Activated CD4-positive, alpha-beta T cell treated with anti-CD3 and anti-CD28 coated beads for 1 hour (primary cell): ENCODE results near the gene GCM1.

Source experiments
- DNase-seq: peaks from one replicate; pipeline ENCODE4 v3.0.0-alpha.2; 2020

Gene GCM1

DNA sequence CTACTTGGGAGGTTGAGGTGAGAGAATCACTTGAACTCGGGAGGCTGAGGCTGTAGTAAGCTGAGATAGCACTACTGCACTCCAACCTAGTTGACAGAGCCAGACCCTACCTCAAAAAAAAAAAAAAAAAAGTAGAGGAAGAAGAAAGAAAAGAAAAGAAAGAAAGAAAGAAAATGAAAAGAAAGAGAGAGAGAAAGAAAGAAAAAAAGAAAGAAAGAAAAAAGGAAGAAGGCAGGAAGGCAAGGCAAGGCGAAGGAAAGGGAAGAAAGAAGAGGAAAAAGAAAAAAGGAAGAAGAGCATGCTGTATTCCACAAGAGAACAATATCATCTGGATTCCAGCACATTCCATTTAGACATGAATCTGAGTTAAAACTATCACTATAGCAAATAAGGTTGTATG, 3.8 kb downstream of the GCM1 start:
- DNase-seq, result no peak

DNA sequence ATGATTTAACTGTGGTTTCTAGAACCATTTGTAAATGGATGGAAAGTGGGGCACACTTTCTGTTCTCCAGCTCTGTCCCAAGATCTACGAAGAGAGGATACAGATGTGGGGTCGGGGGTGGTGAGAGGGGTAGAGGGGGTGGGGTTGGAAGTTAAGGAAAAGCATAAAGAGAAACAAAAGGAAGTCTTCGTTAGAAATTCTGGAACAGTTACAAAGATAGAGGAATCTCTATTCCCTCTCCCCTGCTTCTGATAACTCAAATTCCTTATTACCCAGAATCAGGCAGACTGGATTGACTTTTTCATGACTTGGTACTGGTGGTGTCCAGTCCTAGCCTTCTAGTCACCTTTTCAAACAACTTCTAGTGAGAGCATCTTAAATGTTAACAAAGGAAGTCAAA, 4.9 kb downstream of the GCM1 start:
- DNase-seq, result no peak

DNA sequence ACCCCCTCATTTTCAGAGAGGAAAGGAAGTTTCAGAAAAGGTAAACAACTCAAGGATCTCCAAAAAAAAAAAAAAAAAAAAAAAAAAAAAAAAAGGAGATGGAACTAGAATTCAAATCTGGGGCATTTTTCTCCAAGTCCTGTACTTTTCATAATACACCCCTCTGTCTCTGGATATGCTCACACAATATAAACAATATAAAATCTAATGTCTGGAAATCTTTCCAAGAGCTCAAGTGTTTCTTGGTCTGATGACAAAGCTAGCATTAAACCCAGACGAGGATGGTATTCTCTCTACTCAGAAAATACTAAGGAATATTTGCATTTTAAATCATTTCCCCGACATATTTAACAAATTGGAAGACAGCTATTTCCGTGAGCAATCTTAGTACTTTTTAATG, 5.8 kb downstream of the GCM1 start:
- DNase-seq, result no peak

- DNase-seq, result no peak
These were observed 8.7 kb downstream of the GCM1 start for GRCh38 chr6:53139841-53140413.

DNA sequence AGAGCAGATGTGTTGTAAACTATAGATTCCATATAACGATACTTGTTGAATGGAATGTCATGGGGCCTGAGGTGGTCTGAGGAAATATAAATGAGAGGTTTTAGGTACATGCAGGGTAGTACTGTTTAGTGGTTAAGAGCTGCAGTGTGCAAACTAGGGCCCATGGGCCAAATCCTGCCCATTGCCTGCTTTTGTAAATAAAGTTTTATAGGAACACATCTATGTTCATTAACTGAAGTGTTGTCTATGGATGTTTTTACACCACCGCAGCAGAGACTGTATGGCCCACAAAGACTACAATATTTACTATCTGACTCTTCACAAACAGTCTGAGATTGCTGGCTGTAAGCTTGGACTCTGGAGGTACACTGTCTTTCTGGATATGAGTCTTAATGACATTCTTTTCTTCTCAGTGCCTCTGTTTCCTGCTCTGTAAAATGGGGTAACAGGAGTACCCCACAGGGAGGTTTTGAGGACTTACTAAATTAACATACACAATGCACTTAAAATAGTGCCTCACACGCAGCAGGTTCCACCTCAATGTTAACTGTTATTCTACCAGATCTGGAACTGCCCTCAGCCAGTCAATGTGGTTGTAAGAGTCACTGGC, 12.5 kb downstream of the GCM1 start:
- no peak for DNase-seq

GRCh38 chr6:53134601-53135235, 13.9 kb downstream of the GCM1 start:
- no peak for DNase-seq

- no peak for DNase-seq
These were observed 14.7 kb downstream of the GCM1 start for GRCh38 chr6:53133961-53134360.

DNA sequence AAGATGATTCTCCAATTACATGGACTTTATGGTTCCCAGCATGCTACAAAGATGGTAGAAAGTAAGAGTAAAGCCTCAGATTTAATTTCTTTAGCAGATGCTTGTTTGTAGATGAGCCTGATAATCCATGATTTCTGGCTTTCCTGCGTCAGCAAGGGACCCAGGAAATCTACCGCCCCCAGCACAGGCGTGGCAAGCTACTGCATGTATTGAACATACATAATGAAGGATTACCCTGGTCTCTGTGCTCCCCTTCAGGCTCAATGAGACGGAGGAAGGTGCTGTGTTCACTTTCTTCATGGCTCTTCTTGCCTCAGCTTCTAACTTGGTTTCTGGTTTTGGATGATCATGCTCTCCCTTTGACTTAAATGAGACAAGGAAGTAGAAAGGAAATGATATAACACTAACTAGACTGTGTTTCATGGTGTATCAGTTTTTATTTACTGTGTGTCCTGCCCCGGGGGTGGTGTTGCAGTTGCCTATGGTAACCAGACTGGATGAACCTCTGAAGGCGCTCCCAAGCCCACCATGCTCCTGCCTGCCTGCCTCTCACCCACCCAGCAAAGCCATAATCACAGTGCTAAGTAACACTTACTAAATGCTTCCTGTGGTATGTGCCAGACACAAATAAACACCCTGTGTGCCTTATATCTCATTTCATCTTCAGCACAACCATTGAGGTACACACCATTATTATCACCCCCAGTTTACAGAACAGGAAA, 17.9 kb downstream of the GCM1 start:
- DNase-seq, result no peak

- no peak for DNase-seq
These were observed 19.8 kb downstream of the GCM1 start for GRCh38 chr6:53128842-53129241.

- no peak for DNase-seq
These were observed 23.4 kb downstream of the GCM1 start for GRCh38 chr6:53125276-53125675.

DNA sequence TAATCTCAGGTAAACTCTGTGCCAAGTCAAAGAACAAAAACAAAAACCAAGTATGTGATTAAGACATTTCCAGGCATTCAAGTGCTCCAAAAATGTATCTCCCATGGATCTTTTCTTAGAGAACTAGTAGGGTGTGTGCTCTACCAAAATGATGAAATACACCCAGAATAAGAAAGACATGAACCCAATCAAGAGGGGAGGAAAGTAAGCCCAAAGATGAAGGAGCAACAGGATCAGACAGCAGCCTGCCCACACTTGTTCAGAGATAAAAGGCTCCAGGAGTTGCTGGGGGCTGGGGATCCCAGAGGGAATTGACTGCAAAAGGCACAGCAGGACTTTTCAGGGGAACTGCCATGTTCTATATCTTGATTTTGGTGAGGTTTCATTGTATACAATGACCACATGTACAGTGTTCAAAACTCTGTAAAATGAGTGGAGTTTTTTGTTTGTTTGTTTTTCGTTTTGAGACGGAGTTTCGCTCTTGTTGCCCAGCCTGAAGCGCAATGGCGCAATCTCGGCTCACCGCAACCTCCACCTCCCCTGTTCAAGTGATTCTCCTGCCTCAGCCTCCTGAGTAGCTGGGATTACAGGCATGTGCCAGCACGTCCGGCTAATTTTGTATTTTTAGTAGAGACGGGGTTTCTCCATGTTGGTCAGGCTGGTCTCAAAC, 24.4 kb downstream of the GCM1 start:
- no peak for DNase-seq

DNA sequence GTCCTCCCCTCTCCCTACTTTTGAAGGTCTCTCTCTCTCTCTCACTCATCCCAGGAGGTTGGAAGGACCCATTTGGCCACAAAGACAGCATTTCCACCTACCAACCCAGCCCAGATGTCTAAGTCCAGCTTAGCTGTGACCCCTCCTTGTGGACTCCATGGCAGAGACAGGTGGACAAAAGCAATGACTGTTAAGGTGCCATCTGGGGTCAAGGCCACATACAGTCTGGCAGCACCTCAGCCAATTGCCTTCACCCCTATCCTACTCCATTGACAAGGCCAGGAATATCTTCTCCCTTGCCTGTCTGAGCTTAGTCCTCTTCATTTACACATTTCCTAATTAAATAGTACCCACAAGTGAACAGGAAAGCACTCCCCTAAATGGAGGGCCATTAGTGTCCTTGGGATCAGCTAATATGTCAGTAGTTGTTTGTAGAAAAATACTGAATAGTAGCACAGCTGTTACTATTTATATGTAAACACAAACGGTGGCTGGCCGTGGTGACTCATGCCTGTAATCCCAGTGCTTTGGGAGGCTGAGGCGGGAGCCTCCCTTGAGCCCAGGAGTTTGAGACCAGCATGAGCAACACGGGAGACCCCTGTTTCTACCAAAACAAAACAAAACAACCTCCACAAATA, 28.8 kb downstream of the GCM1 start:
- DNase-seq, result no peak

- DNase-seq, result no peak
These were observed 29.3 kb downstream of the GCM1 start for GRCh38 chr6:53119349-53119748.

- no peak for DNase-seq
These were observed 32.9 kb downstream of the GCM1 start for GRCh38 chr6:53115741-53116140.

DNA sequence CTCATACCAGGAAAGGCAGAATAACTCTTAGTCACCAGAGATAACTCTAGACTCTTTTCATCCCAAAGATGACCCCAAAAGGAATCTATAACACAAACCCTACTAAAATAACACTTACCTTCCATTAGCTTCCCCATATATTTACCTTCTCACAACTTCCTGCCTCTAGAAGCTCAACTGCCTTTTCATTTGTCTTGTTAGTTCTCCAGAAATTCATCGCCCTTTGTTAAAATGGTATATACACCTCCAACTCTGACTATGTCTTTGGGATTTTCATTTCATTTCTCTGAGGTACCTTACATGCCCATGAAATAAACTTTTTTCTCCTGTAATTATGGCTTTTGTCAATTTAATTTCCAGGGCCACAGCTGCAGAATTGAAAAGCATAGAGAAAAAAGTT, 33.5 kb downstream of the GCM1 start:
- no peak for DNase-seq

- DNase-seq, result no peak
These were observed 34.9 kb downstream of the GCM1 start for GRCh38 chr6:53113742-53114141.

- DNase-seq, result no peak
These were observed 35.8 kb downstream of the GCM1 start for GRCh38 chr6:53112871-53113270.

- DNase-seq, result no peak
These were observed 36.2 kb downstream of the GCM1 start for GRCh38 chr6:53112404-53112803.

DNA sequence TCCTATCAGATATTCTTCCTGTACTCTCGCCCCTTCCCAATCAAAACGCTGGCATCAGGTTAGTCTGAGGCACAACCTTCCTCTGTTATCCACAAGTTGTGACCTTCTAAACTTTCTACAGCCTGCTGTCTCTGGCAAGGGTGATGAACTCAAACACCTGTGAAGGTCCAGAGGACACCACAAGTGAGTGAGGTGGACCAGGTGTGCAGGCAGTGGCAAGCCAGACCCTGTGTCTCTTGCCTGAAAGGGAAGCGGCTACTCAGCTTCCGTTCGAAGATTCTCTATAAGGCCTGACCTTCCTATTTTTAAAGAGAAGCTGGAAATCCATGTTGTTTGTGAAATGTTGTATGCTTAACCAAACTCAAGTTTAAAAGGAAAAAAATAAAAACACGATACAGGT, 36.8 kb downstream of the GCM1 start:
- no peak for DNase-seq

- DNase-seq, result no peak
These were observed 39.0 kb downstream of the GCM1 start for GRCh38 chr6:53109612-53110011.

DNA sequence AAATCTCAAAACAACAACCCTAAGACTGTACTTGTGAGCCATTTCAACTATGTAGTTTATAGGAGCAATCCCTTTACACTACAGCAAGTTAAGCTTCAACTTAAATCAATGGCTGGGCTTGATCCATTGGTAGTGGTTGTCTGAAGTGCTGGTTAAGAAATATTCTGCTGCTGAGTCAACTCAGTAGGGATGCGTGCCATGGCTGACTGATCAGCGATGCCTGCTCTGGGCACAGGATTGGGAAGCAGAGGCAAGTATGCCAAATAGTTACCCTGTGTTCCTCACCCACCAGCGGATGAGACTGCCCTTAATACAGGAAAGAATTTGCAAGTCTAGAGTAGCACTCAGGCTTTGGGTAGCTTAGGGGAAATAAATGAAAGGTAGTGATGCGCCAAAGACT, 41.5 kb downstream of the GCM1 start:
- no peak for DNase-seq

- DNase-seq, result no peak
These were observed 43.7 kb downstream of the GCM1 start for GRCh38 chr6:53104916-53105315.
